ENCODE data around the gene TMEM97.

TMEM97 gene

DNA sequence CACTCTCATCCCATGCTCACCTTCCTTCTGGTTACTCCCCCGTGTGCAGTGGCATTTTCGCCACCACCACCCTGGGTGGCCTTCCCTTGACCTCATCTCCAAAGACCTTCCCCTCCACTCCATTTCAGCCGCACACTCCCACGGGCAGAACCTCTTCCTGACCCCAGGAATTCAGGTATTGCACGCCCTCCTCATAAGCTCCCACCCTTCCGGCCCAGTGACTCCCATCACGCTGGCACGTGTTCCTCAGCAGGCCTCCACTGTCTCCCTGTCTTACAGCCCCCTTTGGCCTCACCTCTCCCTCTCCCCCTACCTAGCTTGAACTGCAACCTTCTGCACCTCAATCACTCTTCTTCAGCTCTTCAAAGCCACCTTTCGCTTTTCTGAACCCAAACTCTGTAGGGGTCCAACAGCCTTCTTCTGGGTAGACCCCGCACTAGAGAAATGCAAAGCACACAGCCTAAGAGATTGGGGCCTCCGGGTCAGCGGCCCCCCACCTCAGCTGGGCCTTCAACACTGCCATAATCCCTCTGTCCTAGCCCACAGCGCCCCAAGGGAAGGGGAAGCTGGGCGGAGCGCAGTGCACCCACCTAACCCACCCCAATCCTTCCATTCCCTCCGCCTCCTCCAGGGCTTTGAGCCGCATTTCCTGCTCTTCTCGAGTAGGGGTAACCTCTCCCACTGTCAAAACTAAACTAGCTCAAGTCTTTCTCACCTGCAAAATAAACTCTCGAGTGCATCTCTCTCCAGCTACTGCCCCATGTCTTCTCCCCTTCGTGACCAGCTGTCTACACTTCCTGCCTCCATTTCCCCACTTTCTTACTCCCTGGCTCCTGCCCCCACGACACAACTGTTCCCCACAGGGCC is 1.7 kb upstream of the TMEM97 start:
- no peak for DNase-seq

DNA sequence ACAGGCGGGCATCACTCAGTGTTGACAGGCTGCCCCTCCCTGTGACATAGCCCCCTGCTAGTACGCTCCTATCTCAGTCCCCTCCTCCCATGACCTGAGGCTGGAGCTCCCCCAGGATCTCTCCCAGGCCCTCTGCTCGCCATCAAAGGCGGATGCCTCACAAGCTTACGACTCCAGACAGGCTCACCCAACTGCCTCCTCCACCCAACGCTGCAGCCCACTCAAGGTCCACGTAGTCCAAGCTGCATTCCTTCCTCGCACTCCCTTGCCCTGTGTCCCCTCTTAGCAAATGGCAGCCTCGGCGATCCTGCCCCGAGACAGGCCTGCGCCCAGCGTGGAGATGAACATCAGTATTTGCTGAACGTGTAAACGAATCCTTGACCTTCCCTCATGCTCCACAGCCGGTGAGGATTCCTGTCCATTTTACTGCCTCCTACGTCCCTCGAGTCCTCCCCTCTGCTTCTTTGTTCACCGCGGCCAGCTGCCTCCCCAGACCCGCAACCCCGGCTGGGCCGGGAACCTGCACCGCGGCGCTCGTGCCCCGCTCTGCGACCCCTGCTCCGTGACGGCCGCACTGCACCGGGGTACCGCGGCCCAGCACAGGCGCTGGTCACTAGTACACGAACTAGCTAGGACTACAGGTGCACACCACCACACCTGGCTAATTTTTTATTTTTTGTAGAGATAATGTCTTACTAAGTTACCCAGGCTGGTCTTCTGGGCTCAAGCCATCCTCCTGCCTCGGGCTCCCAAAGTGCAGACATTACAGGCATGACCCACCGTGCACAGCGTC is 838 bp upstream of the TMEM97 start:
- no peak for DNase-seq

DNA sequence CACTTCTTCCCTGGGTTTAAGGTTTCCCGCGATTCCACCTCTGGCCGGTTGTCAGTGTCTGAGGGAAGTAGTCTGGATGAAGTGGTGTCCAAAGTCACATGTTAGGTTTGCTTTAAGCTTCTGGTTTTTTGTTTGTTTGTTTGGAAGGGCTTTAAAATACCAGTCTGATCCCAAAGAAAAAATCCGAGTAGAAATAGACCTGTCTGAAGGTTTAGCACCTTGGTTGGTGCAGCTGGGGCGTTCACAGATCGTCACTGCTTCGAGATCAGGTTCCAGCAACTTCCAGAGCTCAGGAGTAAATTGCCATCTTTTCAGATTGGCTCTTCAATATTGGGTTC is 567 bp downstream of the TMEM97 start:
- no peak for DNase-seq

DNA sequence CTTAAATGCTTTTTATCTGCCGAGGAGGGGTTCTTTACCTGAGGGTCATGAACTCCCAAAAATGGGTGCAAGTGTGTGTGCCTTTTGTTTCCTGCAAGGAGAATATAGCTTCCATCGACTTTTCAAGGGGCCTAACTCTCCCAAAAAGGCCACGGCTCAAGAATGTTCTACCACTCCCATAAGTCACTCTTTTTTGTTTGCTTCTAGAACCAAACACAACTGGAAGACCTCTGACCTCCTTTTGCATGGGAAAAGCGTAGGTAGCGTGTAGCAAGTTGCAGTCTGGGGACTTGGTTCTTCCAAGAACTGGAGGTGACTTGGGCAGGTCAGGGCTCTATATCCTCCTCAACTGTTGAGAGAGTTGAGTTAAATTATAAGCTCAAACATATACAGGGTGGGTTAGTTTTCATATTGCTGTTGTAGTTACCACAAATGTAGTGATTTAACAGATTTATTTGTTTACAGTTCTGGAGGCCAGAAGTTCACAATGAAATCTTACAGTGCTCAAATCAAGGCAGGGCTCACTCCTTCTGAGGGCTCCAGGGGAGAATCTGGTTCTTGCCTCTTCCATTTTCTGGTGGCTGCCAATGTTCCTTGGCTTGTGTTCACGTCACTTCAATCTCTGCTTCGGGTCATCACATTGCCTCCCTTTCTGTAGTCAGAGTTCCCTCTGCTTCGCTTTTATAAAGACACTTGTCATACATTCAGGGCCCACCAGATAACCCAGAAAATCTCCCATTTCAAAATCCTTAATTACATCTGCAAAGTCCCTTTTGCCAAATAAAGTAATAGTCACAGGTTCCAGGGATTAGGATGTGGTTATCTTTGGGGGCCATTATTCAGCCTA is 1.4 kb downstream of the TMEM97 start:
- DNase-seq = no peak

DNA sequence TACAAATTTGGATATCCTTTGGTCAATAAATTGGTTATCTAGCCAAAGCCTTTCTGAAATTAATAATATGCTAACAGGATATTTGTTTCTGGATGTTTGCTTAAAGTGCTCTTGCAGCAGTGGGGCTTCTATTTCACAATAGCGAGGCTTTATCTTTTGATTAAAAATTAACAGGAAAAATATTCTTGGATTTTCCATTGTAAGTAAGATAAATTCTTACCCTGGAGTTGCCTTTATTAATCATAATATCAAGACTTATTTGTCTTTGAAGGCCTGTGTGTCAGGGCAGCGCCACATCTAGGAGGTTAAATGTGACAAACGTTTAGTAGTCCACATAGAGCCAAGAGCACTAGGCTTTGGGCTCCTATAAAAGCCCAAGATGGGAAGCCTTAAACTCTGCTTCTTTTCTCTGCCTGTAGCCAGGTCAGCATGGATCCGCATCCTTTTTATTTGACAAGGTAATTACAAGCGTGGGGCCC is 5.3 kb downstream of the TMEM97 start:
- DNase-seq = no peak

DNA sequence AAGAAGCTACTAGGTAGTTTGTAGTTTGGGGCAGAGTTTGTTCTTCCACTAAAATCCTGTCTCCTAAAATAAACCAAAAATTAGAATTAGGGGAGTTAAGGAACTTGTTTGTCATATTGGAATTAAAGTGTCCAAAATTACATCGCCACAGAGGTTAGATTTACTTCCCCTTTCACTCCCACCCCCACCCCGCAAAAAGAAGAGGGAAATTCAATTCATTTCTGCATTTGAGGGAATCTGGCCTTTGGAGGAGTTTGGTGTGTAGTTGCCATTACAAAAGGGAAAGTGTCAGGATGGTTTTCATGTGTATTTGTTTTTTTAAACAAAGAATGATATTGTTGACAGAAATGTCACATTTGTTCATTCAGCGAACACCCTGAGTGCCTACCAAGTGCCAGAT is 5.8 kb downstream of the TMEM97 start:
- DNase-seq = no peak

DNA sequence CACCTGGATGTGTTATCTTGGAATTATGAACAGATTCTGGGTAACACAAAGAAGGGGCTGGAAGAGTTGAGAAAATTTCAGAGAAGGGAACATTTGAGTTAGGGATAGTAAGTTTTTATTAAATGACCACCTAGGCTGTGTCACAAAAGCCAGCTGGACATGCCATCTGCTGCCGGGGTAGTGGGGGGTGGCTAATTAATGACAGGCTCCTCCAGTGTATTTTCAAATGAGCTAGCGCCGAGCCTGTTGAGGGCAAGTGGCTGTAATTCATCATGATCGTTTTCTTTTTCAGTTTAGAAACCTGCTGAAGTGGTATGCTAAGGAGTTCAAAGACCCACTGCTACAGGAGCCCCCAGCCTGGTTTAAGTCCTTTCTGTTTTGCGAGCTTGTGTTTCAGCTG is 6.2 kb downstream of the TMEM97 start:
- DNase-seq = peak; percentile 97

DNA sequence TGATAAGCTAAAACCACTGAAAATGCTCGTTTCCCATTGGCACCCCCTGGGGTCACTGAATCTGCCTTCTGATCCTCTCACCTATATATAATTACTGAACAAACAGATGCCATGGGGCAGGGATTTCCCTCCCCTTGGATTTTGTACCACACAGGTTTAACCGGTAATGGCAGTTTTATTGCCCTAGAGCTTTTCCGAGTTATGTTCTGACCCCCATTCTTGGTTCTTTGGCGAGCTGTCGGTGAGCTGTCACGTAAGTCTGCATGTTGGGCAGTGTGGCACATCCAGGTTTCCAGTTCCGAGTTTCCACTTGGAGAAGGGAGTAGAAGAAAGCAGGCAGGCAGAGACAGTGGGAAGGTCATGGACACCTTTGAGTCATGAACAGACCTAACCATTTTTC is 7.1 kb downstream of the TMEM97 start:
- no peak for DNase-seq

DNA sequence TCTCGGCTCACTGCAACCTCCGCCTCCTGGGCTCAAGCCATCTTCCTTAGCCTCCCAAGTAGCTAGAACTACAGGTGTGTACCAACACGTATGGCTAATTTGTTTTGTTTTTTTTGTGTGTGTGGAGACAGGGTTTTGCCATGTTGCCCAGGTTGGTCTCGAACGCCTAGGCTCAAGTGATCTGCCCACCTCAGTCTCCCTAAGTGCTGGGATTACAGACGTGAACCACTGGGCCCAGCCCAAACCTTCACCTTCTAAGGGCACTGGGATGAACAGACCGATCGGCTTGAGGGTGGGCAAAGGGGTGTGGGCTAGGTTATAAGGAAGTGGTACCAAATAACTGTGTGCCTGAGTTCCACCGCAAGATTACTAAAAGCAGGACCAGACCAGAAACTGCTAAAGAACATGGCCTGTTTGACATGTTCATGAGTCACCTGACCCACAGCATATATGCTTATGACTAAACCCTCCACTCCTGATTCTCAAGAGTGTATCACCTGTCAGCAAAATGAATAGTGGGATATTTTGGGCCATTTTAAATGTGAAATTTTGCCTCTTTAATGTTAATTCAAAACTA is 8.1 kb downstream of the TMEM97 start:
- no peak for DNase-seq

DNA sequence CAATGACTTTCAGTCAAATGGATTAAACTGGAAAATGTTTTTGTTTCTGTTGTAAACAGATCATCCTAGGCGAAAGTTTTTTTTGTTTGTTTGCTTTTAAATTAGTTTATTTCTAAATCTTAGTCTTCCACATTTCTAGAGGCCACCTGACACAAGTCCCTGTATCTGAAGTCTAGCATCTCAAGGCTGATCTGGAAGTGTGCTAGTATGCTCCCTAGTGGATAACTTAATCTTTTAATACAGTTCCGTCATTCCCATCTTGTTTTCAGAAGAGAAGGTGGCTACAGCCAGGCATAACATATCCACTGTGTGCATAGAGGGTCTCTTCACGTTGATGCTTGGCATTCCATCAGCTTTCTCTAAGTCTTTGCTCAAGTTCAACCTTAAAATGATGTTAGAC is 8.7 kb downstream of the TMEM97 start:
- DNase-seq = no peak

DNA sequence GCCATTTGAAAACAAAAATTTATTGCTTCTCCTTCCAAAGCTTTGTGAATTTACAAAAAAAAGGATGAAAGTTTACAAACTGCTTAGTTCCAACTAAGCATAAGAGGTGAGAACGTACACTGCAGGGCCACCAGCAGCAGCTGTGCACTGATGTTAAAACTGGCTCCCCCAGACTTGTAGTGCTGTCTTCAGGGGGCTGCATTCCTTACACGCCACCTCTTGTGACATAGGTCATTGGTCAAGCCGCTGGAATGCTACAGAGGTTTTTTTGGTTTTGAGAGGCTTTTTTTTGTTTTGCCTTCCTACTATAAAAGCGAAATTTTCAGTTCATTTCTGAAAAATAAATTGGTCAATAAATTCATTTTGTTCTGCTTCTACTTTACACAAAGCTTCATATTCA is 9.3 kb downstream of the TMEM97 start:
- no peak for DNase-seq

DNA sequence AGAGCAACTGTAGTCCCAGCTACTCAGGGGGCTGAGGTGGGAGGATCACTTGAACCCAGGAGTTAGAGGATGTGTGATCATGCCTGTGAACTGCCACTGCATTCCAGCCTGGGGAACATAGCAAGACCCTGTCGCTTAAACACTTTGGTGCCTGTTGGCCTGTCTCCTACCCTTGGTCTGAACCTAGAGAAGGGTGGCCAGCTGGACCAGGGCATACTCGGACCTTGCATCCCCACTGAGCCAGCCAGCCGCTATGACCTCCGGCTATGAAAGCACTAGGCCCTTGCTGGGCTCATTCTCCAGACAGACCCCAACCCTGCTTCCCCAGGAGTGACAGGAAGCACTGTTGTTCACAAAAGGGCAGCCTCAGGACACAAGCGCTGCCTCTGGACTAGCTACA is 11.7 kb downstream of the TMEM97 start:
- DNase-seq = no peak

DNA sequence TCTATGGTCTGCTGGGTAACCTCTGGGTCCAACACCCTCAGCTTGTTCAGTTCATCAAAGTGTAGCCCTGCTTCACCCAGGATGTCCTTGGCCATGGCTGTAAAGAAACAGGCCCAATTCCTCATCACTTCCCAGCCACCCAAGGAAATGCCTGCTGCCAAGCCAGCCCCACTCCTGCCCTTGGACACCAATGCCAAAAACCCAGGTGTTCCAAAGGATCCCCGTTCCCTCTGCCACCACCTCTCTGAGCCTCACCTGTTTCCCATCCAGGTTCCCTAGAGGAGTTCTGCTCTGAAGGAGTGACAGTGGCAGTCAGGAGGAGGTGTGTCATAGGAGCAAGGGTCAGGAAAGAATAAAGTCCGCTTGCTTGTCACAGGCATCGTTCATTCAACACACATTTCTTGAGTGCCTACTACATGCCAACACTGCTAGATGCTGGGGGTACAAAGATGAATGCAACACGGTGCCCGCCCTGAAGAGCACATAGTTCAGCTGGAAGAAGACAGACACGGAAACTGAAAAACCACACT is 13.0 kb downstream of the TMEM97 start:
- no peak for DNase-seq

DNA sequence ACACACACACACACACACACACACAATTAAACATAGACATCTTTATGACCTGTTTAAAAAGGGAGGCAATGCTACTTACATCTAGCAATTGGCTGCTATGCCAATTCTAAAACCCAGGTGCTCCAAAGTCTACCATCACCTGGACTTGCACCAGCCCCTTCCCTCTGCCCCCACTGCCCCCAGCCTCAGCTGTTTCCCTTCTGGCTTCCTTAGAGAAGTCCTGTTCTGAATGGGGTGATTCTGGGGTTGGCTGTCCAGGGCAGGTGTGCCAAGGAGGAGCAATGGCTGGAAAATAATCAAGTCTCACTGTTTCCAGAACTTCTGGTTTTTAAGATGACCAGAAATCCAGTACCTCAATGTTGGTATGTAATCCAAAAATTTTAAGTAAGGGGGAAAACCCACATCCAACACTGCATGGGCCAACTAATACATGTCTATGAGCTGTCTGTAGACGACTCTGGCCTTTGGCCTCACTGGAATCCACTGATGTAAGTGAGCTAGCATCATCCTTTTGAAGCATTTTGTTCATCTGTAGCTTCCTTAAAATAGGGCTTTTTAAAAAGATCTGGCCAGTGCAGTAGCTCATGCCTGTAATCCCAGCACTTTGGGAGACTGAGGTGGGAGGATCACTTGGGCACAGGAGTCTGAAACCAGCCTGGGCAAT is 14.2 kb downstream of the TMEM97 start:
- no peak for DNase-seq

DNA sequence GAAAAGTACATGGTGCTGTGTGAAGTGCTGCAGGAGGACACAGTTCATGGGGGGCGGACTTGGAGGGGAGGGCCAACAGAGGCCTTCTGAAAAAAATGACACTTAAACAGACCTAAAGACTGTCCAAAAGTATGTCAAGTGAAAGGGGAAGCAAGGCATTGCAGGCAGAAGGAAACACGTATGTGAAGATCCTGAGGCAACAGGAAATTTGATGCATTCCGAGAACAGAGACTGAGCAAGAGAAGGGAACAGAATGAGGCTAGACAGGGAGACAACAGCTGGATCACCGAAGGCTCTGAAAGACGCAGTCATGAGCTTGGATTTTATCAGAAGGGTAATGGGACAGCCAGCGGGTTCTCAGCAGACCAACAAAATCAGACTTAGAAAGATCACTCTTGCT is 15.2 kb downstream of the TMEM97 start:
- no peak for DNase-seq

DNA sequence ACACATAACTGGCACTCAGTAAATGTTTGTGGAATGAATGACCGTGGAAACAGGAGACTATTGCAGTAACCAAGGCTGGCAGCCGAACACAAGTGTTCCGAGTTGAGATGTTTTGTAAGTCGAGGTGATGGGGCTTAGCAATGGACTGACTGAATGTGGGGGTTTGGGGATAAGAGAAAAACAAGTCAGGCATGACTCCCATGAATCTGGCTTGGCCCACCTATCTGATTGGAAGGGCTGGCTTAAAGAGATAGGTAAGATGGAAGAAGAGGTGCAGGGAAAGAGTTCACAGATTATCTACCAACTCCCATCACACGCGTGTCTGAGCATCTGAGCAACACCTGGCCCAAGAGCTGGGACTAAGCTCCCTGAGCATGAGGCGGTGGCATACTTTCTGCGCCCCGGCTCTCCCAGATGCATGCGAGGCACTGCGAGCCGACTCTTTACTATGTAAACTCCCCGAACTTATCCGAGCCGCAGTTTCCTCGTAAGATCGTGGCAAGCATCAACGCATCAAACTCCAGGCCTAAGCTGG is 15.7 kb downstream of the TMEM97 start:
- no peak for DNase-seq

DNA sequence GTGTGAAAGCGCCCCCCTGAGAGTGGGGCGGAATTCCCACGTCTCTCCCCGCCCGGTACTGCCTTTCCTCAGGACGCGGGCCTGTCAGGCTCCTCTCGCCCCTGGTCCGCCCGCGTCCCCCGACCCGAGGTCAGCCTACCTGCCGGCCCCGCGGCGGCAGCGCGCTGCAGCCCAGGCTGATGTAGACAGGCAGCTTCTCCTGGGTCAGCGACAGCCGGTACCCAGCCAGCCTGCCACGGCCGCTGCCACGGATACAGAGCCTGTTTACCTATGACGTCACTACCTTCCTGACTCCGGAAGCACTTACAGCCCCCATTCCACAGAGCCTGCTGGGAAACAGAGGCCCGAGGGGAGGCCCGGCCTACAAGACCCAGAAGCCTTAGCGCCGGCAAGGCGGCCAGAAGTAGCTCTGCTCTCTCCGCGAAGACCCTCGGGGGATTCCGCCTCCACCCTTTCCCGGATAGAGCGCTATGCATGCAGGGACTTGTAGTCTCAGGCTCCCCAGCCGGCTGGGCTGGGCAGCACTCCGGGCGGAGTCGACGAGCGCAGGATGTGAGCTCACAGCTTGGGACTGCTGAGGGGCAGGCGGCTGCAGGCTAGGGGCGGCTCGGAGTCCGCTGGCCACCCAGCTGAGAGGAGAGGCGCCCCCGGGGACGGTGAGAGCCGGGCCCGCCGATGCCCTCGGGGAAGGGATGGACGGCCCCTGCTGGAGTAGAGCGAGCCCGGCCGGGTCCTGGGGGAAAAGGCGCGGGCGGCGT is 16.4 kb downstream of the TMEM97 start, which contains the start of the genes IFT20 and TNFAIP1:
Gene IFT20, minus strand, starts transcription at position 272 of the 758 bp plus-strand sequence. CDS start 3,487 bp downstream, outside the sequence.
Gene TNFAIP1, plus strand, starts transcription at position 561 of the 758 bp plus-strand sequence. CDS start 3,761 bp downstream, outside the sequence.
- DNase-seq = peak; percentile 100

DNA sequence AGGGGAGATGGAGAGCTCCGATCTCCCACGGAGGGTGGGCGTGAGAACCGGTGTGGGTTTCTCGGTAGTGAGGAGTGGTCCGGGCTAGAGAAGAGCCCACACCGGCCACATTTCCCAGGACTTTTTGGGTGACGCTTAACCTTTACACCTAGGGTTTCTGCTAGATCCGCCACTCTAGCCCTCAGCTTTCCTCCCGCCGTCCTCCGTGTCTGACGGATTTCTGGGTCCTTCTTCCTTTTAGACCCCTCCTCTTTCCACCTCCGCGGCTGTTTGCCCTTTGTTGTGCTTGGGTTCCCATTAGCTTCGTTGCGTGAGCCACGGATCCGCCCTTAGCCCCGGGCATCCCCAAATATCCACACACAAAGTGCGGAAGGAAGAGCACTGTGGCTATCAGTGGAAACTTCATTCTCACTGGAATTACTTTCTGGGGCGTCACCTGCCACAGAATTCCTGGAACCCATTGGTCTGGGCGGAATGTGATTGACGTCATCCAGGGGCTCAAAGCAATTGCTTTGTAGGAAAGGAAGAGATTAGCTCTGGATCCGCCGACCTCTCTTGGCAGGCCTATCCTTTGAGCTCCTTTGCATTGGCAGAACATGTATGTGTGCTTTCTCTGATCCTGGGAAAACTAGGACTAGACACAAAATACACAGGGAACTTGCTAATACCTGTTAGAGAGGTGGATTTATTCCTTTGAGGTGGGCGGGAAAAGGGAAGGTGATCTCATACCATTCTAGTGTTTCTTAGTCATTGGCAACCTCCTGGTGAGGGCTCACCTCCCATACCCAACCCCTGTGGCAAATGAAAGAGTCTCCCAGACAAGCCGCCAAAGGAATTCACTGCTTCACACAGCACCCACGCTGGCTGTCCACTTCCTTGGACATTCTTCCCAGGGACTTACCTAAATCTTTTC is 17.2 kb downstream of the TMEM97 start:
- peak; percentile 23 for DNase-seq

DNA sequence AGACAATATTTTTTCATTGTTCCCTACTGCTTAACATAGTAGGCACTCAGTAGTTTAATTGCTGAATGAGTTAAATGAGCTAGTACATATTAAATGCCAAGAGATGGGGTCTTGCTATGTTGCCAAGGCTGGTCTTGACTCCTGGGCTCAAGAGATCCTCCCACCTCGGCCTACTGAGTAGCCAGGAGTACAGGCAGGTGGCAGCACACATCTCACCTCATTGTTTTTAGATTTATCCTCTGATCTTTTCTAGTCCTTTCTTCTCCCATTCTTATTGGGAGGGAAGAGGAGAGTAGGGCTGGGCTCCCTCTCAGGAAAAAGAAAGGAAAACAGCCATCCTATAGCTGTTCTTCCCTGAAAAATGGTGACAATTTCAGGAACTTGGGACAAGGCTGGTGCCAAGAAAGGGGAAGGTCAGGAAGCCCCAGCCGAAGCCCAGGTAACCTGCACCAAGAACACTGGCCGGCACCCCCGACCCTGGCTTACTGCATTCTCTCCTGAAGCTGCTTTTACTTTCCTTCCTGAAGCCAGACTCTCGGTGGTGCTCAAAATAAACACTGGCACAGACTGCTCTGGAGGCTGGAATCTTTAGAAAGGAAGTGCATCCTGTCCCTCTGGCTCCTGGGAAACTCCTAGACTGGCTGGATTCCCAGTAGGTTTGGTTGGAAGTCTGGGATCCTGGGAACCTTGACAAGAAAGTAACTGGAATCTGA is 19.2 kb downstream of the TMEM97 start:
- DNase-seq = no peak

Data from NCI-H524 treated with DMSO at 0.1 percent for 48 hours (cell line).